GM12864 (cell line): ENCODE data around the gene VPS35.

Experiments
- DNase-seq: peaks from one replicate; pipeline ENCODE4 v3.0.0-alpha.2; 2011; ENCODE audit warnings: low read depth
- H3K4me3 ChIP-seq: 2 replicates; pipeline ENCODE4 v1.5.1; 2011; ENCODE audit warnings: mild to moderate bottlenecking, low read depth, low read length, control low read depth
- TF ChIP-seq, protein P1 (sequence below): IDR thresholded peaks from 2 replicates; pipeline ENCODE4 v1.5.1; 2011; ENCODE audit warnings: low read depth, mild to moderate bottlenecking, moderate library complexity, low read length, control low read depth, inconsistent platforms; ENCODE audit errors: missing control alignments

Gene VPS35

DNA sequence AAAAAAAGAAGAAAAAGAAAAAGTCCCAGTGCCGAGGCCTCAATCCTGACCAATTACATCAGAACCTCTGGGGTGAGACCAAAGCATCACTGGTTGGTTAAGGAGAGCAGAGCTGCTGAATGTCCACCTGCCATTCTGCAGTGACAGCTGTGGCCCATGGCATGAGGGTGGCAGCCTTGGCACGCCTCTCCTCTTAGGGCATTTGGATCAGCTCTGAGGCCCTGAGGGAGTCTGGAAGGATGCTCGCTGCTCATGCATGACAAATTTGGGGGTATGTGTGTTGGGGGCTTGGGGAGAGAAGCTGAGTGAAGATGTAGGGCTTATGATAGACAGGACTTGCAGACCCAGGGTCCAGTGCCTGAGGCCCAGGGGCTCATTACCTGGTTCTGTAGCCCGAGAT is 32.9 kb upstream of the VPS35 start:
- TF ChIP-seq, protein P1, sequence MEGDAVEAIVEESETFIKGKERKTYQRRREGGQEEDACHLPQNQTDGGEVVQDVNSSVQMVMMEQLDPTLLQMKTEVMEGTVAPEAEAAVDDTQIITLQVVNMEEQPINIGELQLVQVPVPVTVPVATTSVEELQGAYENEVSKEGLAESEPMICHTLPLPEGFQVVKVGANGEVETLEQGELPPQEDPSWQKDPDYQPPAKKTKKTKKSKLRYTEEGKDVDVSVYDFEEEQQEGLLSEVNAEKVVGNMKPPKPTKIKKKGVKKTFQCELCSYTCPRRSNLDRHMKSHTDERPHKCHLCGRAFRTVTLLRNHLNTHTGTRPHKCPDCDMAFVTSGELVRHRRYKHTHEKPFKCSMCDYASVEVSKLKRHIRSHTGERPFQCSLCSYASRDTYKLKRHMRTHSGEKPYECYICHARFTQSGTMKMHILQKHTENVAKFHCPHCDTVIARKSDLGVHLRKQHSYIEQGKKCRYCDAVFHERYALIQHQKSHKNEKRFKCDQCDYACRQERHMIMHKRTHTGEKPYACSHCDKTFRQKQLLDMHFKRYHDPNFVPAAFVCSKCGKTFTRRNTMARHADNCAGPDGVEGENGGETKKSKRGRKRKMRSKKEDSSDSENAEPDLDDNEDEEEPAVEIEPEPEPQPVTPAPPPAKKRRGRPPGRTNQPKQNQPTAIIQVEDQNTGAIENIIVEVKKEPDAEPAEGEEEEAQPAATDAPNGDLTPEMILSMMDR, result no peak
- H3K4me3 ChIP-seq, result no peak overlapping the region
- DNase-seq, result no peak

DNA sequence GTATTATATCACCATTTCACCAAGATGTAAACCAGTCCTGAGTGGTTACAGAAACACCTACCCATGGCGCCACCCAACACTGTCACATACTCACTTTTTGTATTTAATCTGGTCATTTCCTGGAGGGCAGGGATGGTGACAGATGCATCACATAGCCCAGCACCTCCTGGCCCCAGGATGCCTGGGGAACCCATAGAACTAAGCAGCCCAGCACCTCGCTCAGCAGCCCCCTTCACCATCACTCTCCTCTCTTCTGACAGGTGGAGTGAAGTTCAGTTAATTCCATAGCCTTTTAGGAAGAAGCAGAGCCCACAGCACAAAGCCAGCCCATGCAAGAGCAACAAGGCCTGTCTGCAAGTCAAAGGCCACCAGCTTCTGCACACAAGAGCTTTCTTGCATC is 31.6 kb upstream of the VPS35 start:
- no peak for DNase-seq

GRCh38 chr16:46719528-46719927 is 30.6 kb upstream of the VPS35 start:
- TF ChIP-seq, protein P1, result no peak
- no peak for DNase-seq
- no peak overlapping the region for H3K4me3 ChIP-seq

More for the DNA sequence above, 31.6 kb upstream of the VPS35 start:
- TF ChIP-seq, protein P1, result no peak
- H3K4me3 ChIP-seq, result no peak overlapping the region

- TF ChIP-seq, protein P1, result no peak
- DNase-seq, result no peak
- no peak overlapping the region for H3K4me3 ChIP-seq
Observed at GRCh38 chr16:46718214-46718613, 29.2 kb upstream of the VPS35 start.

GRCh38 chr16:46717692-46718091 is 28.7 kb upstream of the VPS35 start:
- DNase-seq, result no peak
- H3K4me3 ChIP-seq, result no peak overlapping the region
- TF ChIP-seq, protein P1, result no peak

DNA sequence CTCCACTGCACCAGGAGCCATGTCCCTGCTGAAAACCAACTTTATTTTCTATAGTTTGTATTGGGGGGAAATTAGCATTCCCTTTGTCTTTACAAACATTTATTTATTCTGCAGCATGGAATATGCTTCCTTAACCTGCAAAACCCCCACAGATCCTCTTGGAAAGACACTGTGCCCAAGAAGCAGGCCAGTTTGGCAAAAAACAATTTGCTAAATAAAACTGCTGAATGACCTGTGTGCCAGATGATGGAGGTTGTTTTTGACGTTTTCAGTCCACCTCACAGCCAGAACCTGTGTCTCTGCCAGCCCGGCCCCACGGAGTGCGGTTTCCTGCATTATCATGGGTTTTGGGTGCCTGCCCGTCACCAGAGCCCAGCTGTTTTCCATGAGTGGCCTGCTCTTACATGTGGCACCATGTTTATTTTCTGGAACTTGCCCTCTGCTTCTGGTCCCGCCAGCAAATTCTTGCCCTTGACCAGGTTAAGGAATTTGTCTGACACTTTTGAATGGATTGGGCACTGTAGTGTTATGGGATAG is 26.9 kb upstream of the VPS35 start:
- no peak for DNase-seq
- H3K4me3 ChIP-seq, result no peak overlapping the region
- TF ChIP-seq, protein P1, result no peak
